ENCODE measurements around the gene CARD14. TPM values are rescaled to one million over a fixed set of nuclear protein-coding genes. Genes with fewer than 3 reads are reported as not detected.

Gene CARD14
- total and polyA plus RNA-seq, 2 of the 13 experiments (the other 11 are each of a cell fraction or from before 2014, with no cell fraction given), result 0.11 TPM; not detected in 1

DNA sequence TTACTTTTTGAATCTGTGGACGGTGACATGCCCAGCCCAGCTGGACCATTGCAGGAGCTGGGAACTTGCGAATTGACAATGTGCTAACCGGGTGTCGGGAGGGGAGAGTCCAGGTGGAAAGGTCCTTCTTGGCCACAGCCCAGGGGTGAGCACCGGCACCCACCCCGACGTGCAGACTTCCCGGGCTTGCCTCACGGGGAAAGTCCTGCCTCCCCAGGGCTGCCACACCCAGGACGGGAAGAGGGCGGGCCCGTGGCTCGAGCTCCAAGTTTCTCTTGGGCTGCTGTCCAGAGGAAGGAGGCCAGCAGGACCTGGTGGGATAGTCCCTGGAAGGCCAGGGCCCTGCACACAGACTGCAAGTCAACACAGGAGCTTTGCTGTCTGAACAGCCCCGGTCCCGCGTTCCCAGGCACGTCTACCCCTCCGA is 17.7 kb downstream of the CARD14 start (continued):
- TF ChIP-seq, protein P1, sequence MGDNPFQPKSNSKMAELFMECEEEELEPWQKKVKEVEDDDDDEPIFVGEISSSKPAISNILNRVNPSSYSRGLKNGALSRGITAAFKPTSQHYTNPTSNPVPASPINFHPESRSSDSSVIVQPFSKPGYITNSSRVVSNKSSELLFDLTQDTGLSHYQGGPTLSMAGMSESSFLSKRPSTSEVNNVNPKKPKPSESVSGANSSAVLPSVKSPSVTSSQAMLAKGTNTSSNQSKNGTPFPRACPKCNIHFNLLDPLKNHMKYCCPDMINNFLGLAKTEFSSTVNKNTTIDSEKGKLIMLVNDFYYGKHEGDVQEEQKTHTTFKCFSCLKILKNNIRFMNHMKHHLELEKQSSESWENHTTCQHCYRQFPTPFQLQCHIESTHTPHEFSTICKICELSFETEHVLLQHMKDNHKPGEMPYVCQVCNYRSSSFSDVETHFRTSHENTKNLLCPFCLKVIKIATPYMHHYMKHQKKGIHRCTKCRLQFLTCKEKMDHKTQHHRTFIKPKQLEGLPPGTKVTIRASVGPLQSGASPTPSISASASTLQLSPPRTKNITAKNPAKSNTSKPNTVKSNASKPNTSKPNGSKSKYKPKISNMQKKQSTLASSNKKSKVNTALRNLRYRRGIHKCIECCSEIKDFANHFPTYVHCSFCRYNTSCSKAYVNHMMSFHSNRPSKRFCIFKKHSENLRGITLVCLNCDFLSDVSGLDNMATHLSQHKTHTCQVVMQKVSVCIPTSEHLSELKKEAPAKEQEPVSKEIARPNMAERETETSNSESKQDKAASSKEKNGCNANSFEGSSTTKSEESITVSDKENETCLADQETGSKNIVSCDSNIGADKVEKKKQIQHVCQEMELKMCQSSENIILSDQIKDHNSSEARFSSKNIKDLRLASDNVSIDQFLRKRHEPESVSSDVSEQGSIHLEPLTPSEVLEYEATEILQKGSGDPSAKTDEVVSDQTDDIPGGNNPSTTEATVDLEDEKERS (CRISPR knock-in tag; IDR thresholded peaks at IDR 0.05), result no peak
- TF ChIP-seq ZNF550 (CRISPR knock-in tag; IDR thresholded peaks at IDR 0.05; ENCODE audit: borderline replicate concordance) (no peak), PHF5A (CRISPR knock-in tag; IDR thresholded peaks at IDR 0.05; ENCODE audit: low read depth, unreplicated experiment) (no peak), SP2 (CRISPR knock-in tag; IDR thresholded peaks at IDR 0.05) (no peak), GABPB1 (CRISPR knock-in tag; IDR thresholded peaks at IDR 0.05) (peak; percentile 18; the same call in 1 of the 2 replicates), DPF2 (CRISPR knock-in tag; IDR thresholded peaks at IDR 0.05; ENCODE audit: borderline replicate concordance, low read depth) (no peak), PHF8 (CRISPR knock-in tag; IDR thresholded peaks at IDR 0.05) (no peak), ZNF3 (CRISPR knock-in tag; IDR thresholded peaks at IDR 0.05) (no peak), ZFP62 (CRISPR knock-in tag; IDR thresholded peaks at IDR 0.05) (no peak), ZNF777 (CRISPR knock-in tag; IDR thresholded peaks at IDR 0.05) (peak; percentile 68), MYC (CRISPR knock-in tag; IDR thresholded peaks at IDR 0.05; ENCODE audit: borderline replicate concordance) (no peak), PRPF4 (IDR thresholded peaks at IDR 0.05; ENCODE audit: low read depth, low read length, poor library complexity, severe bottlenecking) (no peak), TEAD2 (CRISPR knock-in tag; IDR thresholded peaks at IDR 0.05) (no peak), ZNF282 (IDR thresholded peaks at IDR 0.05; ENCODE audit: partially characterized antibody) (no peak)
- TF ChIP-seq, protein P2, sequence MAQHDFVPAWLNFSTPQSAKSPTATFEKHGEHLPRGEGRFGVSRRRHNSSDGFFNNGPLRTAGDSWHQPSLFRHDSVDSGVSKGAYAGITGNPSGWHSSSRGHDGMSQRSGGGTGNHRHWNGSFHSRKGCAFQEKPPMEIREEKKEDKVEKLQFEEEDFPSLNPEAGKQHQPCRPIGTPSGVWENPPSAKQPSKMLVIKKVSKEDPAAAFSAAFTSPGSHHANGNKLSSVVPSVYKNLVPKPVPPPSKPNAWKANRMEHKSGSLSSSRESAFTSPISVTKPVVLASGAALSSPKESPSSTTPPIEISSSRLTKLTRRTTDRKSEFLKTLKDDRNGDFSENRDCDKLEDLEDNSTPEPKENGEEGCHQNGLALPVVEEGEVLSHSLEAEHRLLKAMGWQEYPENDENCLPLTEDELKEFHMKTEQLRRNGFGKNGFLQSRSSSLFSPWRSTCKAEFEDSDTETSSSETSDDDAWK (CRISPR knock-in tag; IDR thresholded peaks at IDR 0.05), result no peak
- TF ChIP-seq, protein P3, sequence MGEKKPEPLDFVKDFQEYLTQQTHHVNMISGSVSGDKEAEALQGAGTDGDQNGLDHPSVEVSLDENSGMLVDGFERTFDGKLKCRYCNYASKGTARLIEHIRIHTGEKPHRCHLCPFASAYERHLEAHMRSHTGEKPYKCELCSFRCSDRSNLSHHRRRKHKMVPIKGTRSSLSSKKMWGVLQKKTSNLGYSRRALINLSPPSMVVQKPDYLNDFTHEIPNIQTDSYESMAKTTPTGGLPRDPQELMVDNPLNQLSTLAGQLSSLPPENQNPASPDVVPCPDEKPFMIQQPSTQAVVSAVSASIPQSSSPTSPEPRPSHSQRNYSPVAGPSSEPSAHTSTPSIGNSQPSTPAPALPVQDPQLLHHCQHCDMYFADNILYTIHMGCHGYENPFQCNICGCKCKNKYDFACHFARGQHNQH (CRISPR knock-in tag; IDR thresholded peaks at IDR 0.05), result 0 out of 2 replicates have a peak, but pooled peaks have one; percentile 53
- TF ChIP-seq, protein P4, sequence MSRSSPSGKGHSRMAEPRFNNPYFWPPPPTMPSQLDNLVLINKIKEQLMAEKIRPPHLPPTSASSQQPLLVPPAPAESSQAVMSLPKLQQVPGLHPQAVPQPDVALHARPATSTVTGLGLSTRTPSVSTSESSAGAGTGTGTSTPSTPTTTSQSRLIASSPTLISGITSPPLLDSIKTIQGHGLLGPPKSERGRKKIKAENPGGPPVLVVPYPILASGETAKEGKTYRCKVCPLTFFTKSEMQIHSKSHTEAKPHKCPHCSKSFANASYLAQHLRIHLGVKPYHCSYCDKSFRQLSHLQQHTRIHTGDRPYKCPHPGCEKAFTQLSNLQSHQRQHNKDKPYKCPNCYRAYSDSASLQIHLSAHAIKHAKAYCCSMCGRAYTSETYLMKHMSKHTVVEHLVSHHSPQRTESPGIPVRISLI (CRISPR knock-in tag; IDR thresholded peaks at IDR 0.05; ENCODE audit: borderline replicate concordance), result no peak
- TF ChIP-seq, protein P5, sequence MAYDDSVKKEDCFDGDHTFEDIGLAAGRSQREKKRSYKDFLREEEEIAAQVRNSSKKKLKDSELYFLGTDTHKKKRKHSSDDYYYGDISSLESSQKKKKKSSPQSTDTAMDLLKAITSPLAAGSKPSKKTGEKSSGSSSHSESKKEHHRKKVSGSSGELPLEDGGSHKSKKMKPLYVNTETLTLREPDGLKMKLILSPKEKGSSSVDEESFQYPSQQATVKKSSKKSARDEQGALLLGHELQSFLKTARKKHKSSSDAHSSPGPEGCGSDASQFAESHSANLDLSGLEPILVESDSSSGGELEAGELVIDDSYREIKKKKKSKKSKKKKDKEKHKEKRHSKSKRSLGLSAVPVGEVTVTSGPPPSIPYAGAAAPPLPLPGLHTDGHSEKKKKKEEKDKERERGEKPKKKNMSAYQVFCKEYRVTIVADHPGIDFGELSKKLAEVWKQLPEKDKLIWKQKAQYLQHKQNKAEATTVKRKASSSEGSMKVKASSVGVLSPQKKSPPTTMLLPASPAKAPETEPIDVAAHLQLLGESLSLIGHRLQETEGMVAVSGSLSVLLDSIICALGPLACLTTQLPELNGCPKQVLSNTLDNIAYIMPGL (CRISPR knock-in tag; IDR thresholded peaks at IDR 0.05; ENCODE audit: borderline replicate concordance in 1 of 2, low read depth in 1 of 2), result no peak
- TF ChIP-seq, protein P6, sequence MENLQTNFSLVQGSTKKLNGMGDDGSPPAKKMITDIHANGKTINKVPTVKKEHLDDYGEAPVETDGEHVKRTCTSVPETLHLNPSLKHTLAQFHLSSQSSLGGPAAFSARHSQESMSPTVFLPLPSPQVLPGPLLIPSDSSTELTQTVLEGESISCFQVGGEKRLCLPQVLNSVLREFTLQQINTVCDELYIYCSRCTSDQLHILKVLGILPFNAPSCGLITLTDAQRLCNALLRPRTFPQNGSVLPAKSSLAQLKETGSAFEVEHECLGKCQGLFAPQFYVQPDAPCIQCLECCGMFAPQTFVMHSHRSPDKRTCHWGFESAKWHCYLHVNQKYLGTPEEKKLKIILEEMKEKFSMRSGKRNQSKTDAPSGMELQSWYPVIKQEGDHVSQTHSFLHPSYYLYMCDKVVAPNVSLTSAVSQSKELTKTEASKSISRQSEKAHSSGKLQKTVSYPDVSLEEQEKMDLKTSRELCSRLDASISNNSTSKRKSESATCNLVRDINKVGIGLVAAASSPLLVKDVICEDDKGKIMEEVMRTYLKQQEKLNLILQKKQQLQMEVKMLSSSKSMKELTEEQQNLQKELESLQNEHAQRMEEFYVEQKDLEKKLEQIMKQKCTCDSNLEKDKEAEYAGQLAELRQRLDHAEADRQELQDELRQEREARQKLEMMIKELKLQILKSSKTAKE (CRISPR knock-in tag; IDR thresholded peaks at IDR 0.05; ENCODE audit: borderline replicate concordance), result no peak
